ENCODE results near the gene PLIN4.

The PLIN4 gene

GRCh38 chr19:4521888-4522242 is 3.6 kb upstream of the PLIN4 start:
- H3K36me3 ChIP-seq = no peaks in the 10 kb centered on the region
- TF ChIP-seq CTCF (IDR thresholded peaks at IDR 0.05; ENCODE audit: low read depth, low read length) = no peak
- no peak overlapping the region for H3K4me3 ChIP-seq (ENCODE audit: low read depth, low read length)

DNA sequence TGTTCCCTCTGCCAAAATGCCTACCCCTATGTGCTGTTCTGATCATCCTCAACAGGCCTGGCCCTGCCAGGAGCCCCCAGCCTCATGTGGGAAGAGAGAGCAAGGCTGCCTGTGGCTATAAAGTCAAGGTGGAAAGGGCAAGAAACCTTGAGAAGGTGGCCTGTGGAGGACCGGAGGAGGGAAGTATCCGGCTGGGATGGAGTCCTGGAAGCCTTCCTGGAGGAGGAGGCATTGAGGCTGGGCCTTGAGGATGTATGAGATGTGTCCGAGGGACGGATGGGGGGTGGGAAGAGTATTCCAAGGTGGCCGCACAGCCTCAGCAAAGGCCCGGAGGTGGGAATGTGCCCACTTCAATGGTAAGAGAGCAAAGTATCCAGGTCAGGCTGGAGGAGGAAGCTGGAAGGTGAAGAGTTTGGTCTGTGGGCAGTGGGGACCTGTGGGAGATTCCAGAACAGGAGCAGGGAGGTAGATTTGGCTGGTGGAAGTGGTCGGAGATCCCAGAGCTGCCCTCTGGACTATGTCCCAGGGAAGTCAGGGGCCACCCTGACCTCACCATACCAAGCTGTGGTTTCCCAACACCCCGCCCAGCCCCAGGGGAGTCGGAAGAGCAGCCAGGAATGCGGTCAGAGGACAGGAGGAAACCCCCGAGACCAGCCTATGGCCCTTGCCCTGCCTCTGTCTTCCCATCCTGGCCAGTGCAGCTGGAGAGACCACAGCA is 3.0 kb upstream of the PLIN4 start:
- TF ChIP-seq CTCF (IDR thresholded peaks at IDR 0.05; ENCODE audit: low read depth, low read length) = no peak
- no peak for DNase-seq
- Histone ChIP-seq H3K27me3 (no peaks in the 10 kb centered on the region), H3K4me1 (no peaks in the 10 kb centered on the region), H3K9me3 (no peaks in the 10 kb centered on the region; the same call in 1 of the 2 replicates), H3K4me3 (ENCODE audit: low read depth, low read length) (no peak overlapping the region), H3K36me3 (no peaks in the 10 kb centered on the region)

More at GRCh38 chr19:4521888-4522242, 3.6 kb upstream of the PLIN4 start:
- DNase-seq = no peak
- Histone ChIP-seq H3K27me3 (no peaks in the 10 kb centered on the region), H3K9me3 (no peaks in the 10 kb centered on the region; the same call in 1 of the 2 replicates), H3K4me1 (no peaks in the 10 kb centered on the region)

DNA sequence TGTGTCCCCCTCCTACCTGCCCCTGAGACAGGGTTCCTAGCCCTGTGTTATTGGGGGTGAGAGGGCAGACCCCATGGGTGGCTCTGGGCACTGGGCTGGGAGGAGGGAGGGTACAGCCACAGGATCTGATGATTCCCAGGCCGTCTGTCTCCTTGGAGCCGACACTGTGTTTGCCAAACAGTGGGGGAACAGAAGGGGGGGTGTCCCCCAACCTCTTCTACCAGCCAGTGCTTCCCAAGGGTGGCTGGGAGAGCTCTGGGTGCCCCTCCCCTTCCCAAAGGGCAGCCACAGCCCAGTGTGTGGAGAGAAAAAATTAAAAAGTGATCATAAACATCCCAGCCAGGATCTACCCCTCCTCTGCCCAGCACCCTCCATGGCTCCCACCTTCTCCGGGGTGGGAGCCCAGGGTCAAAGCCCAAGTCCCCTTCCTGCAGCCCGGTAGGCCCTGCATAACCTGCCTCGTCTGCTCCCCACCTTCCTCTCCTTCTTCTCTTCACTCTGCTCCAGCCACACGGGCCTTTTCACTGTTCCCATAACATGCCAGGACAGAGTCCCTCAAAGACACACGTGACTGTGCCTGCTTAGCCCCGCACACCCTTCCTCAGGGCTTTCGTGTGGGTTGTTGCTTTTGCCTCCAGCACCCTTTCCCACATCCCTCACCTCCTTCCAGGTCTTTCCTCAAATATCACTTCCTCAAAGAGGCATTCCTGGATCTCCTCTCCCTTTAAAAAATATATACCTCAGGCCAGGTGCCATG is 1.4 kb upstream of the PLIN4 start:
- H3K4me1 ChIP-seq = no peaks in the 10 kb centered on the region

GRCh38 chr19:4519172-4519496 is 848 bp upstream of the PLIN4 start:
- Histone ChIP-seq H3K4me3 (ENCODE audit: low read depth, low read length) (no peak overlapping the region), H3K4me1 (no peaks in the 10 kb centered on the region), H3K36me3 (no peaks in the 10 kb centered on the region), H3K9me3 (no peaks in the 10 kb centered on the region; the same call in 1 of the 2 replicates), H3K27me3 (no peaks in the 10 kb centered on the region)
- no peak for DNase-seq
- TF ChIP-seq CTCF (IDR thresholded peaks at IDR 0.05; ENCODE audit: low read depth, low read length) = no peak

More for the DNA sequence above, 1.4 kb upstream of the PLIN4 start:
- no peak for TF ChIP-seq CTCF (IDR thresholded peaks at IDR 0.05; ENCODE audit: low read depth, low read length)
- no peak overlapping the region for H3K4me3 ChIP-seq (ENCODE audit: low read depth, low read length)
- H3K36me3 ChIP-seq = no peaks in the 10 kb centered on the region
- H3K9me3 ChIP-seq = no peaks in the 10 kb centered on the region; the same call in 1 of the 2 replicates
- no peaks in the 10 kb centered on the region for H3K27me3 ChIP-seq
- no peak for DNase-seq

DNA sequence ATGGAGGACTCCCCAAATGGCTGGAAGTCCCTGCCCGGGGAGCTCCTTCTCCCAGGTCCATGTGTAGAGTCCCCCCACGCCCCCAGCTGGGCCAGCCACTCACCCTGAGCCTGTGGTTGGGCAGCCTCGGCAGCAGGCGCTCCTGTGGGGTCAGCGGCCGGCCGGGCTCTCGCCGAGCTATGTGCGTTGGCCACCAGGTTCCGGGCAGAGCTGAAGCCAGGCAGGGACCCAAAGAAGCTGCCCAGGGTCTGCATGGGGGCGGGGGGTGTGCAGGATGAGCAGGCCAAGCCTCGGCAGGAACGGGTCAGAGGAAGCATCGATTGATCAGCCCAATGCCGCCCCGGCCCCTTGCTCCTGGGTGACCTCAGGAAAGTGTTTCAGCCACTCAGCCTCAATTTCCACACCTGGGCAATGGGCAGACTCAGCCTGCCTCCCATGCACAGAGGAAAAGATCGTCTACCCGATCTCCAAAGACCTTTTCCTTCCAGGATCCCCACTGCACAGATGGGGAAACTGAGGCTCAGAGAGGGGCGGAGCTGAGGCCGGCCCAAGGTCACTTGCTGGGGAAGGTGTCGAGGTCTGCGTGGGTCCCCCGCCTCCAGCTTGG is 732 bp downstream of the PLIN4 start:
- no peak for TF ChIP-seq CTCF (IDR thresholded peaks at IDR 0.05; ENCODE audit: low read depth, low read length)

GRCh38 chr19:4516939-4517300 is 1.4 kb downstream of the PLIN4 start:
- H3K9me3 ChIP-seq = no peaks in the 10 kb centered on the region; the same call in 1 of the 2 replicates
- DNase-seq = no peak
- H3K4me1 ChIP-seq = no peaks in the 10 kb centered on the region
- no peak for TF ChIP-seq CTCF (IDR thresholded peaks at IDR 0.05; ENCODE audit: low read depth, low read length)
- H3K4me3 ChIP-seq (ENCODE audit: low read depth, low read length) = no peak overlapping the region
- no peaks in the 10 kb centered on the region for H3K27me3 ChIP-seq
- no peaks in the 10 kb centered on the region for H3K36me3 ChIP-seq

More for the DNA sequence above, 732 bp downstream of the PLIN4 start:
- Histone ChIP-seq H3K36me3 (no peaks in the 10 kb centered on the region), H3K27me3 (no peaks in the 10 kb centered on the region), H3K4me3 (ENCODE audit: low read depth, low read length) (no peak overlapping the region), H3K9me3 (no peaks in the 10 kb centered on the region; the same call in 1 of the 2 replicates), H3K4me1 (no peaks in the 10 kb centered on the region)
- no peak for DNase-seq

Data from BE2C (cell line).